PC-9 (cell line): Measurements from ENCODE around the gene KLHL4. TPM values are rescaled to one million over a fixed set of nuclear protein-coding genes. Genes with fewer than 3 reads are reported as not detected.
"Not testable (repeated sequence)": the region's sequence is repeated elsewhere in the genome, so short reads cannot be mapped to it uniquely, and the experiment has no call there.

Experiments
- BruUV-seq: library from RNA; stranded (reverse); fragments of 400-500 nt; replicated peaks from 2 replicates; lab custom pipeline; 2021; lab: Mats Ljungman, UMichigan
- CTCF ChIA-PET: fragments of 300-600 bp; sonication (Branson Sonifier 250); formaldehyde crosslinking; loops from one replicate; lab custom pipeline; 2022; ENCODE audit warnings: antibody characterized with exemption; lab: Charles Lee
- POLR2A ChIA-PET: fragments of 300-600 bp; sonication (Branson Sonifier 250); formaldehyde crosslinking; loops from one replicate; lab custom pipeline; 2022; ENCODE audit warnings: antibody characterized with exemption; ENCODE audit not compliant: unreplicated experiment; lab: Charles Lee
- DNase-seq, 2 experiments: peaks; one replicate each; pipeline versions ENCODE4 v3.0.0 to v3.0.0-alpha.2; 2015 to 2022; ENCODE audit warnings: mixed read lengths in 1 of 2
- H2AFZ ChIP-seq: fragments of 200-600 bp; sonication (generic); 2 replicates; pipeline ENCODE4 v1.8.1; 2017; ENCODE audit warnings: antibody characterized with exemption
- H3F3A ChIP-seq: fragments of 200-600 bp; sonication (generic); 2 replicates; pipeline ENCODE4 v1.8.1; 2017; ENCODE audit warnings: antibody characterized with exemption, mild to moderate bottlenecking, low read depth; ENCODE audit not compliant: insufficient read depth
- H3K27ac ChIP-seq: fragments of 200-600 bp; sonication (generic); 2 replicates; pipeline ENCODE4 v1.6.1; 2016; ENCODE audit warnings: mixed run types
- H3K27me3 ChIP-seq: fragments of 200-600 bp; sonication (generic); 2 replicates; pipeline ENCODE4 v1.6.1; 2016; ENCODE audit warnings: low read depth, mixed run types; ENCODE audit not compliant: insufficient read depth
- H3K36me3 ChIP-seq: fragments of 200-600 bp; sonication (generic); 2 replicates; pipeline ENCODE4 v1.6.1; 2016; ENCODE audit warnings: low read depth, mixed run types
- H3K4me1 ChIP-seq: fragments of 200-600 bp; sonication (generic); replicated peaks from 2 replicates; pipeline ENCODE4 v1.6.1; 2016; ENCODE audit warnings: mixed run types; ENCODE audit not compliant: insufficient read depth
- H3K4me2 ChIP-seq: fragments of 200-600 bp; sonication (generic); 2 replicates; pipeline ENCODE4 v1.6.1; 2017; ENCODE audit warnings: mixed run types
- H3K4me3 ChIP-seq: fragments of 200-600 bp; sonication (generic); 2 replicates; pipeline ENCODE4 v1.6.1; 2016; ENCODE audit warnings: mixed run types
- H3K79me2 ChIP-seq: fragments of 200-600 bp; sonication (generic); 2 replicates; pipeline ENCODE4 v1.6.1; 2017; ENCODE audit warnings: low read depth, mixed run types
- H3K9me2 ChIP-seq: fragments of 200-600 bp; sonication (generic); 2 replicates; pipeline ENCODE4 v1.8.1; 2017; ENCODE audit warnings: mild to moderate bottlenecking; ENCODE audit not compliant: insufficient read depth
- H3K9me3 ChIP-seq: fragments of 200-600 bp; sonication (generic); 2 replicates; pipeline ENCODE4 v1.8.1; 2016; ENCODE audit warnings: low read depth; ENCODE audit not compliant: insufficient read depth
- H4K20me1 ChIP-seq: fragments of 200-600 bp; sonication (generic); 2 replicates; pipeline ENCODE4 v1.8.1; 2017; ENCODE audit not compliant: insufficient read depth
- CTCF ChIP-seq: fragments of 200-600 bp; sonication (generic); conservative IDR thresholded peaks from 2 replicates; pipeline ENCODE4 v1.6.1; 2017; ENCODE audit warnings: mixed run types, antibody characterized with exemption, mild to moderate bottlenecking, moderate library complexity
- EZH2 ChIP-seq: fragments of 200-600 bp; sonication (generic); IDR thresholded peaks from 2 replicates; pipeline ENCODE4 v1.8.0; 2017; ENCODE audit warnings: antibody characterized with exemption, low read depth
- intact Hi-C: fragments of 100-400 bp; cut with micrococcal nuclease; formaldehyde crosslinking; loops from one replicate; pipeline ENCODE4 v1.10.0; 2022; ENCODE audit not compliant: unreplicated experiment
- total RNA-seq: library from RNA; stranded (reverse); gene quantifications from 2 replicates; pipeline ENCODE4 v1.2.3, GENCODE V29; 2021

Gene KLHL4
- total RNA-seq, 1 experiment from 2014 or later: 0.65 TPM

GRCh38 chrX:87626996-87627395 is 109.4 kb downstream of the KLHL4 start:
- Histone ChIP-seq H3K4me1 (no peaks in the 10 kb centered on the region), H3F3A (no peaks in the 10 kb centered on the region), H3K27me3 (no peaks in the 10 kb centered on the region), H3K9me2 (no peaks in the 10 kb centered on the region), H3K79me2 (no peaks in the 10 kb centered on the region), H3K9me3 (no peaks in the 10 kb centered on the region), H4K20me1 (no peaks in the 10 kb centered on the region), H3K36me3 (no peaks in the 10 kb centered on the region), H3K4me2 (no peak overlapping the region), H3K4me3 (no peak overlapping the region), H3K27ac (no peak overlapping the region), H2AFZ (no peak overlapping the region)
- intact Hi-C loops: no loop called here
- POLR2A ChIA-PET: no interaction called here
- DNase-seq: no peak
- TF ChIP-seq CTCF (no peak), EZH2 (no peak)
- BruUV-seq: no TSS peak
- CTCF ChIA-PET: no interaction called here

GRCh38 chrX:87634361-87634760 is 116.8 kb downstream of the KLHL4 start:
- no peaks in the 10 kb centered on the region for H3K27me3 ChIP-seq
- H3K4me2 ChIP-seq: no peak overlapping the region
- no peaks in the 10 kb centered on the region for H3K4me1 ChIP-seq
- BruUV-seq: no TSS peak
- no peaks in the 10 kb centered on the region for H4K20me1 ChIP-seq
- no peak for TF ChIP-seq CTCF
- no peak for TF ChIP-seq EZH2
- H3K9me2 ChIP-seq: no peaks in the 10 kb centered on the region
- H3K4me3 ChIP-seq: no peak overlapping the region
- no peak overlapping the region for H3K27ac ChIP-seq
- no peak for DNase-seq
- H2AFZ ChIP-seq: no peak overlapping the region
- H3F3A ChIP-seq: no peaks in the 10 kb centered on the region
- no peaks in the 10 kb centered on the region for H3K79me2 ChIP-seq
- H3K36me3 ChIP-seq: no peaks in the 10 kb centered on the region
- ChIA-PET CTCF (no interaction called here), POLR2A (no interaction called here)
- H3K9me3 ChIP-seq: no peaks in the 10 kb centered on the region
- intact Hi-C loops: no loop called here

GRCh38 chrX:87636533-87636932 is 118.9 kb downstream of the KLHL4 start:
- Histone ChIP-seq H3K4me1 (no peaks in the 10 kb centered on the region), H4K20me1 (no peaks in the 10 kb centered on the region), H3K4me2 (no peak overlapping the region), H3K36me3 (no peaks in the 10 kb centered on the region), H3K9me2 (no peaks in the 10 kb centered on the region), H3K27me3 (no peaks in the 10 kb centered on the region), H3K9me3 (no peaks in the 10 kb centered on the region), H3K79me2 (no peaks in the 10 kb centered on the region), H3K27ac (no peak overlapping the region), H2AFZ (no peak overlapping the region), H3K4me3 (no peak overlapping the region), H3F3A (no peaks in the 10 kb centered on the region)
- CTCF ChIA-PET: no interaction called here
- no peak for TF ChIP-seq EZH2
- BruUV-seq: no TSS peak
- intact Hi-C loops: no loop called here
- POLR2A ChIA-PET: no interaction called here
- DNase-seq: no peak

GRCh38 chrX:87641439-87641838 is 123.8 kb downstream of the KLHL4 start:
- H3F3A ChIP-seq, intact Hi-C loops, BruUV-seq, H3K4me1 ChIP-seq, H3K9me3 ChIP-seq, H4K20me1 ChIP-seq, H3K36me3 ChIP-seq, H3K27me3 ChIP-seq, H3K4me3 ChIP-seq, CTCF ChIA-PET, H3K9me2 ChIP-seq, H3K79me2 ChIP-seq: not testable (repeated sequence)
- POLR2A ChIA-PET: interaction anchor here (0.5 kb wide), 1 partner anchor 116 kb away, joined by 6 read pairs; no protein-coding TSS in a partner anchor
- Histone ChIP-seq H3K27ac (peak overlapping the region; percentile 34; the same call in 1 of the 2 replicates), H3K4me2 (peak overlapping the region; percentile 40; the same call in 1 of the 2 replicates), H2AFZ (peak overlapping the region; percentile 58; the same call in 1 of the 2 replicates)
- DNase-seq: peak in 1 of 2 experiments; percentile 37
